GM10266 (cell line): Measurements from ENCODE around the gene PIK3C2G.

Experiments
- DNase-seq: peaks from one replicate; pipeline ENCODE4 v3.0.0; 2012; ENCODE audit errors: extremely low spot score
- CTCF ChIP-seq: IDR thresholded peaks from 2 replicates; pipeline ENCODE4 v1.5.1; 2012; ENCODE audit warnings: mild to moderate bottlenecking, low read depth; ENCODE audit not compliant: control insufficient read depth, insufficient read depth; ENCODE audit errors: missing control alignments

The PIK3C2G gene

GRCh38 chr12:18653465-18653864 is 392.1 kb downstream of the PIK3C2G start:
- TF ChIP-seq CTCF = no peak
- DNase-seq = no peak

GRCh38 chr12:18655351-18655750 is 394.0 kb downstream of the PIK3C2G start:
- DNase-seq = no peak
- no peak for TF ChIP-seq CTCF

GRCh38 chr12:18658179-18658578 is 396.9 kb downstream of the PIK3C2G start:
- no peak for TF ChIP-seq CTCF
- no peak for DNase-seq

- no peak for DNase-seq
- no peak for TF ChIP-seq CTCF
Measured at GRCh38 chr12:18658829-18659228, 397.5 kb downstream of the PIK3C2G start.

DNA sequence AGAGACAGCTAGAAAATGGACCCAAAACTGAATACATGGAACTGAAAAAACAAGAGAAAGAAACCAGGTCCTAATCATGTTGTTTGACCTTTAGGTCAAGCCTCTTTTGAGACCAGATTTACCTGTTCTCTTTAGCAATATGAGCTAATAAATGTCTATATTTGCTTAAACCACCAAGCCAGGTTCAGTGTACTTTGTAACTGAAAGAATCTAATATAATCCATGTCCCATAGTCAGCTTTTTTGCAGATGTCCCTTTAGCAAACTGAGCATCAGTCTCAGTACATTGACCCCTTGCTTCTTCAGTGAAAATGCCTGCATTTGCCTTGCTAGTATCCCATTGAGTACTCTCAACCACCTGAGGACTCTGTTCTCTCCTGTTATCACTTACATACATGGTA is 414.8 kb downstream of the PIK3C2G start:
- DNase-seq = no peak
- no peak for TF ChIP-seq CTCF

DNA sequence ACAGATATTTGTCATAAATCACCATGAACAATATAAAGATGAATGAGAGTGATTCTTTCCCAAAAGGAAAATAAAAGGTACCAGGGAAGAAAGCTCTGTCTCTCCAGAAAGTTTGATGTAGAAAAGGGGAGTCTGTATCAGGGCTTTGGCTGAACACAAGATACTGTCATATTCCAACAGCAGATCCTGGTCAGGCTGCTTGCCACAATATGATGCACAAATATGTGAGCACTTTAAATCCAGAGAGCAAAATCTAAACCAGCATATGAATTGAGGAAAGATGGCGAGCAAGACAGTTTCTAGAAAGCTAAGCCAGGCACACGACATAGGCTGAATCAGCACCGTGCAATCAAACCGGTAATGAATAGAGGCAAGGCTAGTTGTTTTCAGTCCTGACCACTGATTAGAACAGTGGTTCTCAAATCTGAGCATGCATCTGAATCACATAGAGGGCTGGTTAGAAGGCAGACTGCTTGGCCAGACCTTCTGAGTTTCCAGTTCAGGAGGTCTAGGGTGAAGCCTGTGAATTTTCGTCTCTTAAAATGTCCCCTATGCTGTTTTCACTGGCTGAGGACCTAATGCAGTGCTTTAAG is 415.8 kb downstream of the PIK3C2G start:
- DNase-seq = no peak
- TF ChIP-seq CTCF = no peak

- no peak for DNase-seq
- no peak for TF ChIP-seq CTCF
Measured at GRCh38 chr12:18681818-18682217, 420.5 kb downstream of the PIK3C2G start.
